ENCODE results near the gene TEDC1. TPM values are rescaled to one million over a fixed set of nuclear protein-coding genes. Genes with fewer than 3 reads are reported as not detected.

TEDC1 gene
- polyA plus RNA-seq, 1 of the 3 experiments (the other 2 are of a cell fraction): 13.4 TPM

DNA sequence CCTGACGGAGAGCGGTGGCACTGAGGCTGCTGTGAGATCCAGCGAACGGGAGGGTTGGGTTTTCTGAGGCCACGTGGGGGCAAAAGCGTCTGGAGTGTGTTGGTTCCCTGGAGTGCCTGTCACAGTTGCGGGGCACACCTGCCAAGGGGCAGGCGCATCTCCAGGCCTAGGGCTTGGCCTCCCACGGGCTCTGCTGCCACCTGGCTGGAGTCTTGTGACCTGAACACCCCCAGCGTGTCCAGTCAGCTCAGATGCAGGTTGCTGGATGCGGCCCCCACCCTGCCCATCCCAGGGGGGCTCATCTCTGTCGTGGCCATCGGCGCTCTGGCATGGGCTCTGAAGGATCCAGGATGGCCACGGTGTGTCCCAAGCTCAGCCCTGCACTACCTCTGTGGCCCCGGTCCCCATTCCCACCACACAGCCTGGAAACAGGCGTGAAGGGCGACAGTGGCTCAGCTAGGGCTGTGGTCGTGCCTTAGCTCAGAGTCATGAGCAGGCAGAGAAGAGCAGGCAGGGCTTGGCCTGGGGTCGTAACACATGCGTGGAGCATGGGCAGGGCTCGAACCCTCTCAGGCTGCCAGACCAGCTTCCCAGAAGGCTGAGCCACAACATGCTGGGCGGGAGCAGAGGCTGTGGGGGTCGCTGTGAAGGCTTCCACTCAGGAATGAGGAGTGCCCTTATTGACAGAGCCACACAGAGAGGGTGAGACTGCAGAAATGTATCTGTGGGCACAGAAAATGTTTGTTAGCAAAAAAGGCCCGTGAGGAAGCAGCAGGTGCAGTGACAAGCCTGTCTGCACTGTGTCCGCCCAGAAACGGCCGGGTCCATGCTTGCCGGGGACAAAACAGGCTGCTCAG is 40.0 kb upstream of the TEDC1 start:
- no peaks in the 10 kb centered on the region for H3F3A ChIP-seq (replicated peaks; ENCODE audit: insufficient read depth)
- peak overlapping the region in 1 of 2 experiments; percentile 18; a peak in 1 of 4 replicates for H3K27ac ChIP-seq (ENCODE audit: low read depth in 2 of 2, low read length in 1 of 2)
- H3K4me3 ChIP-seq (ENCODE audit: low read depth in 2 of 2, low read length in 1 of 2): no peak overlapping the region
- no peak for DNase-seq
- no peaks in the 10 kb centered on the region for H3K9me2 ChIP-seq
- no peak overlapping the region for H2AFZ ChIP-seq (ENCODE audit: low read depth)
- H3K36me3 ChIP-seq (replicated peaks in 1 of 2; ENCODE audit: control insufficient read depth in 1 of 2, insufficient read depth in 2 of 2, low read length in 1 of 2): peaks cover 16 to 58% of the 10 kb centered on the region in 2 experiments
- H3K4me2 ChIP-seq: no peak overlapping the region
- peaks cover 22% of the 10 kb centered on the region; the same call in 1 of the 2 replicates for H3K79me2 ChIP-seq (ENCODE audit: insufficient read depth)
- ChIA-PET POLR2A (no interaction called here), CTCF (interaction anchor here (0.6 to 5.8 kb wide), 13 partner anchors 9 to 111 kb away, joined by 3 to 35 read pairs (median 4); partner anchors contain the start of genes CRIP1 and TEDC1)
- H3K9ac ChIP-seq: no peak overlapping the region
- WGBS (ENCODE audit: low lambda C conversion rate): 88% methylated on average over 22 of the region's 29 CpGs
- TF ChIP-seq RXRA (IDR thresholded peaks at IDR 0.05; ENCODE audit: borderline replicate concordance, low read depth): no peak
- no peak for TF ChIP-seq RFX5 (IDR thresholded peaks at IDR 0.05; ENCODE audit: low read length)
- peaks cover 15% of the 10 kb centered on the region for H4K20me1 ChIP-seq (ENCODE audit: insufficient read depth)
- H3K4me1 ChIP-seq (ENCODE audit: control insufficient read depth in 1 of 2, insufficient read depth in 2 of 2, low read depth in 1 of 2, low read length in 1 of 2): peaks cover 0 to 23% of the 10 kb centered on the region in 2 experiments; a peak in 1 of 4 replicates
- no peaks in the 10 kb centered on the region for H3K9me3 ChIP-seq
- no peaks in the 10 kb centered on the region for H3K27me3 ChIP-seq (ENCODE audit: insufficient read depth)

DNA sequence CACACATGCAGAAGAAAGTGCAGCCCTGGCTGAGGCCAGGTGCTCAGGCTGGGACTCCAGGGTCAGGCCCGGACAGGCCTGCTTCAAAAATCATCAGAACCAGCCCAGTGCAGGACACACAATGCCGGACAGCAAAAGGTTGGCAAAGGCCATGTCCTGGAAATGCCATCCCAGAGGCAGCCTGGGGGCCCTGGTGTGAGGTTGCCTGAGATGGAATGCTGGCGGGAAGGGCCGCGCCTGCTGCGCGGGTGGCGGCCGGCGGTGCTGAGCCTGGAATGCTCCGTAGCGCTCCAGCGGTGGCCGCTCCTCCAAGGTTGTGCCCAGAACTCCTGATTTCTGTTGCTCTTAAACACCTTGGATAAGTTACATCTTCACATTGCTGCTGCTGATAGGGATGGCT is 38.1 kb upstream of the TEDC1 start:
- H2AFZ ChIP-seq (ENCODE audit: low read depth): no peak overlapping the region
- WGBS (ENCODE audit: low lambda C conversion rate): 98% methylated on average over 8 of the region's 14 CpGs
- TF ChIP-seq, protein P1, sequence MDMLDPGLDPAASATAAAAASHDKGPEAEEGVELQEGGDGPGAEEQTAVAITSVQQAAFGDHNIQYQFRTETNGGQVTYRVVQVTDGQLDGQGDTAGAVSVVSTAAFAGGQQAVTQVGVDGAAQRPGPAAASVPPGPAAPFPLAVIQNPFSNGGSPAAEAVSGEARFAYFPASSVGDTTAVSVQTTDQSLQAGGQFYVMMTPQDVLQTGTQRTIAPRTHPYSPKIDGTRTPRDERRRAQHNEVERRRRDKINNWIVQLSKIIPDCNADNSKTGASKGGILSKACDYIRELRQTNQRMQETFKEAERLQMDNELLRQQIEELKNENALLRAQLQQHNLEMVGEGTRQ (IDR thresholded peaks at IDR 0.05; ENCODE audit: borderline replicate concordance, low read depth, low read length): no peak
- TF ChIP-seq RAD21 (IDR thresholded peaks at IDR 0.05; ENCODE audit: low read length) (no peak), POLR2AphosphoS5 (IDR thresholded peaks at IDR 0.05; ENCODE audit: low read depth, low read length) (no peak), MXI1 (IDR thresholded peaks at IDR 0.05; ENCODE audit: low read depth, low read length) (no peak), GABPA (IDR thresholded peaks at IDR 0.05; ENCODE audit: low read depth) (no peak), MEF2A (IDR thresholded peaks at IDR 0.05; ENCODE audit: borderline replicate concordance, low read depth) (no peak), RCOR1 (IDR thresholded peaks at IDR 0.05; ENCODE audit: low read length) (no peak), TAF1 (IDR thresholded peaks at IDR 0.05; ENCODE audit: borderline replicate concordance, low read depth, low read length) (no peak), RFX5 (IDR thresholded peaks at IDR 0.05; ENCODE audit: low read length) (no peak), GATA2 (CRISPR knock-in tag; IDR thresholded peaks at IDR 0.05) (no peak), FOSL2 (IDR thresholded peaks at IDR 0.05; ENCODE audit: borderline replicate concordance, low read depth) (no peak), JUND (IDR thresholded peaks at IDR 0.05) (no peak)
- TF ChIP-seq, protein P2, sequence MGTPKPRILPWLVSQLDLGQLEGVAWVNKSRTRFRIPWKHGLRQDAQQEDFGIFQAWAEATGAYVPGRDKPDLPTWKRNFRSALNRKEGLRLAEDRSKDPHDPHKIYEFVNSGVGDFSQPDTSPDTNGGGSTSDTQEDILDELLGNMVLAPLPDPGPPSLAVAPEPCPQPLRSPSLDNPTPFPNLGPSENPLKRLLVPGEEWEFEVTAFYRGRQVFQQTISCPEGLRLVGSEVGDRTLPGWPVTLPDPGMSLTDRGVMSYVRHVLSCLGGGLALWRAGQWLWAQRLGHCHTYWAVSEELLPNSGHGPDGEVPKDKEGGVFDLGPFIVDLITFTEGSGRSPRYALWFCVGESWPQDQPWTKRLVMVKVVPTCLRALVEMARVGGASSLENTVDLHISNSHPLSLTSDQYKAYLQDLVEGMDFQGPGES (IDR thresholded peaks at IDR 0.05; ENCODE audit: low read depth, low read length): no peak
- peaks cover 10% of the 10 kb centered on the region; the same call in 1 of the 2 replicates for H3K79me2 ChIP-seq (ENCODE audit: insufficient read depth)
- no peaks in the 10 kb centered on the region for H3K9me2 ChIP-seq
- no peak overlapping the region for H3K9ac ChIP-seq
- H3K9me3 ChIP-seq: no peaks in the 10 kb centered on the region
- H3K27me3 ChIP-seq (ENCODE audit: insufficient read depth): no peaks in the 10 kb centered on the region
- no peak overlapping the region; a peak in 1 of 4 replicates for H3K27ac ChIP-seq (ENCODE audit: low read depth in 2 of 2, low read length in 1 of 2)
- H3K36me3 ChIP-seq (replicated peaks in 1 of 2; ENCODE audit: control insufficient read depth in 1 of 2, insufficient read depth in 2 of 2, low read length in 1 of 2): peaks cover 16 to 67% of the 10 kb centered on the region in 2 experiments
- ChIA-PET POLR2A (interaction anchor here (0.9 to 1.5 kb wide), 2 partner anchors 28 to 37 kb away, joined by 3 to 5 read pairs; no protein-coding TSS in a partner anchor), CTCF (interaction anchor here (0.9 to 5.8 kb wide), 9 partner anchors 18 to 82 kb away, joined by 3 to 35 read pairs (median 5); partner anchors contain the start of gene TEDC1)
- H3K4me1 ChIP-seq (ENCODE audit: control insufficient read depth in 1 of 2, insufficient read depth in 2 of 2, low read depth in 1 of 2, low read length in 1 of 2): peaks cover 0 to 22% of the 10 kb centered on the region in 2 experiments; a peak in 1 of 4 replicates
- no peak for DNase-seq
- H3K4me3 ChIP-seq (ENCODE audit: low read depth in 2 of 2, low read length in 1 of 2): no peak overlapping the region
- H4K20me1 ChIP-seq (ENCODE audit: insufficient read depth): peaks cover 14% of the 10 kb centered on the region
- no peak overlapping the region for H3K4me2 ChIP-seq
- no peaks in the 10 kb centered on the region for H3F3A ChIP-seq (replicated peaks; ENCODE audit: insufficient read depth)

All from SK-N-SH (cell line).